H9 (cell line): ENCODE data around the gene HSD3B1. TPM values are rescaled to one million over a fixed set of nuclear protein-coding genes. Genes with fewer than 3 reads are reported as not detected.

ENCODE experiments used
- DNase-seq: peaks from one replicate; pipeline ENCODE4 v3.0.0-alpha.2; 2017
- H2AFZ ChIP-seq: one replicate; pipeline ENCODE4 v1.6.1; 2013; ENCODE audit warnings: mild to moderate bottlenecking, low read length, control low read depth, moderate library complexity
- H2AK5ac ChIP-seq: 2 replicates; pipeline ENCODE4 v1.6.1; 2013; ENCODE audit warnings: low read length, control low read depth, mixed read lengths; ENCODE audit not compliant: insufficient read length
- H2BK120ac ChIP-seq: one replicate; pipeline ENCODE4 v1.6.1; 2013; ENCODE audit warnings: low read depth, mild to moderate bottlenecking, low read length, control low read depth, inconsistent platforms; ENCODE audit not compliant: poor library complexity, severe bottlenecking
- H2BK12ac ChIP-seq: 2 replicates; pipeline ENCODE4 v1.6.1; 2013; ENCODE audit warnings: low read length, control low read depth, mixed read lengths, low read depth; ENCODE audit not compliant: insufficient read length
- H2BK15ac ChIP-seq: 2 replicates; pipeline ENCODE4 v1.6.1; 2013; ENCODE audit warnings: low read depth, low read length, control low read depth
- H2BK20ac ChIP-seq: one replicate; pipeline ENCODE4 v1.6.1; 2013; ENCODE audit warnings: low read depth, mild to moderate bottlenecking, low read length, control low read depth, inconsistent platforms; ENCODE audit not compliant: poor library complexity, severe bottlenecking
- H2BK5ac ChIP-seq: 2 replicates; pipeline ENCODE4 v1.6.1; 2013; ENCODE audit warnings: low read length, control low read depth, mixed read lengths; ENCODE audit not compliant: insufficient read length
- H3K14ac ChIP-seq: 2 replicates; pipeline ENCODE4 v1.6.1; 2013; ENCODE audit warnings: low read length, control low read depth; ENCODE audit not compliant: insufficient read depth
- H3K18ac ChIP-seq: 2 replicates; pipeline ENCODE4 v1.6.1; 2013; ENCODE audit warnings: low read depth, mild to moderate bottlenecking, mixed read lengths, low read length, control low read depth; ENCODE audit not compliant: insufficient read length
- H3K23ac ChIP-seq: 2 replicates; pipeline ENCODE4 v1.6.1; 2013; ENCODE audit warnings: low read length, control low read depth, mixed read lengths, low read depth; ENCODE audit not compliant: insufficient read length
- H3K23me2 ChIP-seq: 2 replicates; pipeline ENCODE4 v1.6.1; 2013; ENCODE audit warnings: low read depth, mild to moderate bottlenecking, mixed read lengths, low read length, control low read depth; ENCODE audit not compliant: insufficient read length, poor library complexity, severe bottlenecking
- H3K27ac ChIP-seq: 2 replicates; pipeline ENCODE4 v1.5.1; 2013; ENCODE audit warnings: low read length, control low read depth, mixed read lengths, low read depth; ENCODE audit not compliant: insufficient read length
- H3K27me3 ChIP-seq: 2 replicates; pipeline ENCODE4 v1.6.1; 2013; ENCODE audit warnings: low read length, control low read depth, inconsistent platforms; ENCODE audit not compliant: insufficient read depth
- H3K4ac ChIP-seq: 2 replicates; pipeline ENCODE4 v1.6.1; 2013; ENCODE audit warnings: low read depth, mild to moderate bottlenecking, control low read depth, inconsistent platforms, low read length, moderate library complexity
- H3K4me1 ChIP-seq: 2 replicates; pipeline ENCODE4 v1.6.1; 2013; ENCODE audit warnings: low read length, control low read depth, inconsistent platforms; ENCODE audit not compliant: insufficient read depth
- H3K4me2 ChIP-seq: 2 replicates; pipeline ENCODE4 v1.6.1; 2013; ENCODE audit warnings: low read length, control low read depth, mixed read lengths; ENCODE audit not compliant: insufficient read length, insufficient read depth
- H3K56ac ChIP-seq: 2 replicates; pipeline ENCODE4 v1.6.1; 2013; ENCODE audit warnings: low read depth, mild to moderate bottlenecking, mixed read lengths, low read length, control low read depth; ENCODE audit not compliant: insufficient read length
- H3K79me1 ChIP-seq: 2 replicates; pipeline ENCODE4 v1.6.1; 2013; ENCODE audit warnings: low read depth, mild to moderate bottlenecking, moderate library complexity, low read length, control low read depth, inconsistent platforms; ENCODE audit not compliant: insufficient read depth, poor library complexity, severe bottlenecking
- H3K79me2 ChIP-seq: 2 replicates; pipeline ENCODE4 v1.6.1; 2013; ENCODE audit warnings: low read length, control low read depth, inconsistent platforms; ENCODE audit not compliant: insufficient read depth
- H3K9ac ChIP-seq: 2 replicates; pipeline ENCODE4 v1.6.1; 2013; ENCODE audit warnings: low read length, control low read depth, mixed read lengths; ENCODE audit not compliant: insufficient read length; ENCODE audit errors: extremely low read depth
- H3K9me3 ChIP-seq: one replicate; pipeline ENCODE4 v1.6.1; 2013; ENCODE audit warnings: low read depth, low read length, inconsistent platforms; ENCODE audit not compliant: control insufficient read depth
- H3T11ph ChIP-seq: one replicate; pipeline ENCODE4 v1.6.1; 2013; ENCODE audit warnings: mild to moderate bottlenecking, low read length, control low read depth, inconsistent platforms
- H4K20me1 ChIP-seq: one replicate; pipeline ENCODE4 v1.6.1; 2013; ENCODE audit not compliant: control insufficient read depth, insufficient read length, insufficient read depth
- H4K5ac ChIP-seq: 2 replicates; pipeline ENCODE4 v1.6.1; 2013; ENCODE audit warnings: low read depth, mild to moderate bottlenecking, mixed read lengths, low read length, control low read depth; ENCODE audit not compliant: insufficient read length
- H4K8ac ChIP-seq: replicated peaks from 2 replicates; pipeline ENCODE4 v1.6.1; 2013; ENCODE audit warnings: low read length, control low read depth, mixed read lengths, low read depth; ENCODE audit not compliant: insufficient read length
- H4K91ac ChIP-seq: 2 replicates; pipeline ENCODE4 v1.6.1; 2013; ENCODE audit warnings: low read depth, mild to moderate bottlenecking, moderate library complexity, mixed read lengths, low read length, control low read depth; ENCODE audit not compliant: insufficient read length
- H3K27ac Mint-ChIP-seq, 3 experiments: 2 replicates in 2 of 3; 3 replicates in 1 of 3; pipeline ENCODE4 v1.8.0; 2020 to 2021; ENCODE audit warnings: mixed read lengths in 3 of 3, mild to moderate bottlenecking in 1 of 3, moderate library complexity in 1 of 3
- H3K27me3 Mint-ChIP-seq: 2 replicates; pipeline ENCODE4 v1.8.0; 2021; ENCODE audit warnings: low read depth, mild to moderate bottlenecking, moderate library complexity, mixed read lengths
- H3K36me3 Mint-ChIP-seq, 3 experiments: 2 replicates in 2 of 3; 3 replicates in 1 of 3; pipeline ENCODE4 v1.8.0; 2020 to 2021; ENCODE audit warnings: low read depth in 3 of 3, mixed read lengths in 3 of 3; ENCODE audit not compliant: insufficient read depth in 1 of 3
- H3K4me1 Mint-ChIP-seq, 2 experiments: 2 replicates each; pipeline ENCODE4 v1.8.0; 2020; ENCODE audit warnings: mixed read lengths in 2 of 2
- H3K4me3 Mint-ChIP-seq, 2 experiments: 2 replicates in 1 of 2; 3 replicates in 1 of 2; pipeline ENCODE4 v1.8.0; 2020 to 2021; ENCODE audit warnings: mild to moderate bottlenecking in 2 of 2, mixed read lengths in 2 of 2, moderate library complexity in 1 of 2
- H3K9me3 Mint-ChIP-seq, 2 experiments: 2 replicates in 1 of 2; 3 replicates in 1 of 2; pipeline ENCODE4 v1.8.0; 2020; ENCODE audit warnings: mild to moderate bottlenecking in 2 of 2, mixed read lengths in 2 of 2, moderate library complexity in 1 of 2
- CTCF ChIP-seq: fragments of 200-600 bp; sonication (generic); conservative IDR thresholded peaks from 3 replicates; pipeline ENCODE4 v1.8.0; 2021; ENCODE audit warnings: antibody characterized with exemption, mild to moderate bottlenecking
- WGBS: extraction: QIAGEN DNeasy Blood & Tissue Kit; methylation state at CpG from one replicate; pipeline ENCODE4 v1.1.7; 2013; ENCODE audit warnings: missing lambda C conversion rate, low lambda C conversion rate, mixed read lengths; ENCODE audit not compliant: insufficient read length; ENCODE audit errors: extremely low coverage; 5-methylcytosine and 5-hydroxymethylcytosine counted together
- total RNA-seq: library from RNA; stranded (reverse); gene quantifications from 2 replicates; pipeline ENCODE4 v1.2.1, GENCODE V29; 2021

HSD3B1 gene
- total RNA-seq, 1 experiment from 2014 or later = not detected

- Mint-ChIP-seq H3K36me3 (no peaks in the 10 kb centered on the region), H3K27me3 (peaks cover 5% of the 10 kb centered on the region), H3K4me1 (peaks cover 0 to under 1% of the 10 kb centered on the region in 2 experiments; a peak in 1 of 4 replicates), H3K27ac (no peak overlapping the region), H3K9me3 (no peaks in the 10 kb centered on the region), H3K4me3 (no peak overlapping the region)
- H4K8ac ChIP-seq = no peak overlapping the region
- no peak overlapping the region for H3K9ac ChIP-seq
- H3K4me1 ChIP-seq = no peaks in the 10 kb centered on the region
- no peak overlapping the region for H3K4ac ChIP-seq
- DNase-seq = no peak
- H4K5ac ChIP-seq = no peak overlapping the region
- no peaks in the 10 kb centered on the region for H4K20me1 ChIP-seq
- no peak overlapping the region for H3K18ac ChIP-seq
- no peak overlapping the region for H2AK5ac ChIP-seq
- H3K56ac ChIP-seq = no peak overlapping the region
- no peaks in the 10 kb centered on the region for H3K27me3 ChIP-seq
- no peak overlapping the region for H4K91ac ChIP-seq
- WGBS = no CpG with 5 or more reads among the region's 2 CpGs
- no peak overlapping the region for H3K27ac ChIP-seq
- H2BK12ac ChIP-seq = no peak overlapping the region
- H2AFZ ChIP-seq = no peak overlapping the region
- no peak for TF ChIP-seq CTCF
- H2BK5ac ChIP-seq = no peak overlapping the region
- H3K14ac ChIP-seq = no peak overlapping the region
- H3K23me2 ChIP-seq = no peaks in the 10 kb centered on the region
- H2BK15ac ChIP-seq = no peak overlapping the region
- H3T11ph ChIP-seq = no peak overlapping the region
- H3K79me1 ChIP-seq = no peaks in the 10 kb centered on the region
- no peak overlapping the region for H3K23ac ChIP-seq
- no peaks in the 10 kb centered on the region for H3K9me3 ChIP-seq
- H3K79me2 ChIP-seq = no peaks in the 10 kb centered on the region
- H3K4me2 ChIP-seq = no peak overlapping the region
- H2BK20ac ChIP-seq = no peak overlapping the region
- no peak overlapping the region for H2BK120ac ChIP-seq
Observed at GRCh38 chr1:119542492-119542946, 35.5 kb downstream of the HSD3B1 start.
